ENCODE results near the gene SMOC2. TPM values are rescaled to one million over a fixed set of nuclear protein-coding genes. Genes with fewer than 3 reads are reported as not detected.

The SMOC2 gene
- polyA plus RNA-seq, 2 of the 4 experiments (the other 2 are of a cell fraction): not detected

DNA sequence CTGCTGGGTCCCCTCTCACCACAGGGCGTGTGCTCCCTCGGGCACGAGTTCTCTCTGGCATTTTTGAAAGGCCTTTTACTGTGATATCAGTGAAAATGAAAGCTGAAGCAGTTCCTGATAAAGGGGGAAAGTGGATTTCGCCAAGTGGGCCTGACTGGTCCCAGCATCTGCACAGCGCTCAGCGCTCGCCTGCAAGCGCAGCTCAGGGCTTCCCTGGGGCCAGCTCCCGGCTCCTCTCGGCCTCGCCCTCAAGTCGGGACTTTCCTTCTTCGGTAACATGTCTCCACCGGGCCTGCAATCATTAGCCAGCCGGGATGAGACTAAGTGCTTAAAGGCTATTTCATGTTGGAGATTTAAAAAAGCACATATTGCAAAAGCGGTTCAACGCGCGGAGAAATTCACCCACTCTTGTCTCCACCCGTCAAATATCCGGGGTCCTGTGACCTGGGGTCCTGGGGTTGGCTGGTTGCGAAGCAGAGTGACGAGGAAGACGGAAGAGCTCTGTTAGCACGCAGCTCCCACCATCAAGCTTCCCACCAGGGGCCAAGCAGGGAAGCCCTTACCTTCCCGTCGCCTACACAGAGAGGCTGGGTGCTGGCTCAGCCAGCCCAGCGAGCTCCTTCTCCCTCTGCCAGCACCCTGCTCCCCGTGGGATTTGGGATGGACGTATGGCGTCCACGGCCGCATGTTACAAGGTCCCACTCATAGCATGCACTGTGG, 114.1 kb downstream of the SMOC2 start:
- Histone ChIP-seq H3K27ac (no peak overlapping the region), H3K4me3 (no peak overlapping the region), H3K4me2 (no peak overlapping the region), H3K9me3 (no peaks in the 10 kb centered on the region), H3K4me1 (no peaks in the 10 kb centered on the region)
- 69% methylated on average over 28 of the region's 33 CpGs for WGBS (ENCODE audit: missing lambda C conversion rate)
- ATAC-seq: no peak
- no peak for DNase-seq (ENCODE audit: low read depth in 1 of 2, low spot score in 1 of 2)
- no peak for FAIRE-seq
- CTCF ChIA-PET: no interaction called here
- TF ChIP-seq POLR2AphosphoS2 (conservative IDR thresholded peaks at IDR 0.05; ENCODE audit: low read length) (no peak), RNF2 (IDR thresholded peaks at IDR 0.05; ENCODE audit: borderline replicate concordance, low read depth) (no peak), EP300 (IDR thresholded peaks at IDR 0.05) (no peak), HEYL (CRISPR knock-in tag; IDR thresholded peaks at IDR 0.05) (no peak), CEBPB (IDR thresholded peaks at IDR 0.05) (no peak), ESRRA (IDR thresholded peaks at IDR 0.05; ENCODE audit: borderline replicate concordance, low read length) (no peak), RFX5 (IDR thresholded peaks at IDR 0.05) (no peak), FOSB (CRISPR knock-in tag; IDR thresholded peaks at IDR 0.05) (no peak), HOXB13 (CRISPR knock-in tag; IDR thresholded peaks at IDR 0.05; ENCODE audit: low read depth) (no peak), JUN (IDR thresholded peaks at IDR 0.05) (no peak), FOSL2 (IDR thresholded peaks at IDR 0.05) (no peak), FOSL2 (CRISPR knock-in tag; IDR thresholded peaks at IDR 0.05) (no peak), FOXS1 (CRISPR knock-in tag; IDR thresholded peaks at IDR 0.05) (no peak), JUNB (IDR thresholded peaks at IDR 0.05) (no peak), RCOR1 (IDR thresholded peaks at IDR 0.05; ENCODE audit: low read depth, low read length) (no peak), BHLHE40 (IDR thresholded peaks at IDR 0.05; ENCODE audit: low read depth, low read length) (no peak)
- TF ChIP-seq, protein P1, sequence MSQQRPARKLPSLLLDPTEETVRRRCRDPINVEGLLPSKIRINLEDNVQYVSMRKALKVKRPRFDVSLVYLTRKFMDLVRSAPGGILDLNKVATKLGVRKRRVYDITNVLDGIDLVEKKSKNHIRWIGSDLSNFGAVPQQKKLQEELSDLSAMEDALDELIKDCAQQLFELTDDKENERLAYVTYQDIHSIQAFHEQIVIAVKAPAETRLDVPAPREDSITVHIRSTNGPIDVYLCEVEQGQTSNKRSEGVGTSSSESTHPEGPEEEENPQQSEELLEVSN (IDR thresholded peaks at IDR 0.05; ENCODE audit: borderline replicate concordance, low read depth): no peak
- TF ChIP-seq, protein P2, sequence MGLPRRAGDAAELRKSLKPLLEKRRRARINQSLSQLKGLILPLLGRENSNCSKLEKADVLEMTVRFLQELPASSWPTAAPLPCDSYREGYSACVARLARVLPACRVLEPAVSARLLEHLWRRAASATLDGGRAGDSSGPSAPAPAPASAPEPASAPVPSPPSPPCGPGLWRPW (IDR thresholded peaks at IDR 0.05): no peak
- TF ChIP-seq, protein P3, sequence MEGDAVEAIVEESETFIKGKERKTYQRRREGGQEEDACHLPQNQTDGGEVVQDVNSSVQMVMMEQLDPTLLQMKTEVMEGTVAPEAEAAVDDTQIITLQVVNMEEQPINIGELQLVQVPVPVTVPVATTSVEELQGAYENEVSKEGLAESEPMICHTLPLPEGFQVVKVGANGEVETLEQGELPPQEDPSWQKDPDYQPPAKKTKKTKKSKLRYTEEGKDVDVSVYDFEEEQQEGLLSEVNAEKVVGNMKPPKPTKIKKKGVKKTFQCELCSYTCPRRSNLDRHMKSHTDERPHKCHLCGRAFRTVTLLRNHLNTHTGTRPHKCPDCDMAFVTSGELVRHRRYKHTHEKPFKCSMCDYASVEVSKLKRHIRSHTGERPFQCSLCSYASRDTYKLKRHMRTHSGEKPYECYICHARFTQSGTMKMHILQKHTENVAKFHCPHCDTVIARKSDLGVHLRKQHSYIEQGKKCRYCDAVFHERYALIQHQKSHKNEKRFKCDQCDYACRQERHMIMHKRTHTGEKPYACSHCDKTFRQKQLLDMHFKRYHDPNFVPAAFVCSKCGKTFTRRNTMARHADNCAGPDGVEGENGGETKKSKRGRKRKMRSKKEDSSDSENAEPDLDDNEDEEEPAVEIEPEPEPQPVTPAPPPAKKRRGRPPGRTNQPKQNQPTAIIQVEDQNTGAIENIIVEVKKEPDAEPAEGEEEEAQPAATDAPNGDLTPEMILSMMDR (IDR thresholded peaks at IDR 0.05): no peak
- TF ChIP-seq, protein P4, sequence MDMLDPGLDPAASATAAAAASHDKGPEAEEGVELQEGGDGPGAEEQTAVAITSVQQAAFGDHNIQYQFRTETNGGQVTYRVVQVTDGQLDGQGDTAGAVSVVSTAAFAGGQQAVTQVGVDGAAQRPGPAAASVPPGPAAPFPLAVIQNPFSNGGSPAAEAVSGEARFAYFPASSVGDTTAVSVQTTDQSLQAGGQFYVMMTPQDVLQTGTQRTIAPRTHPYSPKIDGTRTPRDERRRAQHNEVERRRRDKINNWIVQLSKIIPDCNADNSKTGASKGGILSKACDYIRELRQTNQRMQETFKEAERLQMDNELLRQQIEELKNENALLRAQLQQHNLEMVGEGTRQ (IDR thresholded peaks at IDR 0.05): no peak
- TF ChIP-seq, protein P5, sequence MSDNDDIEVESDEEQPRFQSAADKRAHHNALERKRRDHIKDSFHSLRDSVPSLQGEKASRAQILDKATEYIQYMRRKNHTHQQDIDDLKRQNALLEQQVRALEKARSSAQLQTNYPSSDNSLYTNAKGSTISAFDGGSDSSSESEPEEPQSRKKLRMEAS (IDR thresholded peaks at IDR 0.05): no peak
- POLR2A ChIA-PET: no interaction called here

DNA sequence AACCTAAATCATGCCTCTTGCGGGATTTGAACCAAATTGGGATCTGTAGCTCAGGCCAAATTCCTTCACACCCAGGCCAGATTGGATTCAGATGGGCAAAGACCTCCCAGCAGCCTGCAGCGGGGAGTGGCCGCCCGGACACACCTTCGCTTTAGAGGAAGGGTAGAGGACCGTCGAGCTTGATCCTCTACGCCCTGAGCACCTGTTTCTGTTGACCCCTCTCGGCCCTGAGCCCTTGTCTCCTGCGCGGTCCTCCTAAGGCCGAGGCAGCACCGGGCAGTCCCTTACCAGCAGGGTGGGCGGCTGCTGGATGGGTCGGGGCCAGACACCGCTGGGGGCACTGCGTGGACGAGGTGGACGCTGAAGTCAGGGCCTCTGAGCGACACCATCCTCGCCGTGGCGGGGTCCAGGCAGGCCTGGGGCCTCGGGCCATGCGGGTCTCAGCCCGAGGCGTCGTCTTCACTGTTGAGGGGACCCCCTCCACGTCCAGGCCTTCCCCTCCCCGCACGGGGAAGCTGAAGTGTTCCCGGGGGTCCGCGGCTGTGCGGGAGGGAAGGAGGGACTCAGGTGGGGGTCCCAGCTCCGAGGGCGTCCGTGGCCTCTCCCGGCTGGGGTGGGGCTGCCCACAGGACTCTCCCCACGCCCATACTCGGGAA, 114.8 kb downstream of the SMOC2 start:
- no CpG with 5 or more reads among the region's 41 CpGs for WGBS (ENCODE audit: missing lambda C conversion rate)
- FAIRE-seq: no peak

More for the DNA sequence above, 114.8 kb downstream of the SMOC2 start:
- TF ChIP-seq HOXB13 (CRISPR knock-in tag; IDR thresholded peaks at IDR 0.05; ENCODE audit: low read depth): no peak
- no peaks in the 10 kb centered on the region for H3K9me3 ChIP-seq
- H3K4me2 ChIP-seq: no peak overlapping the region
- no peak overlapping the region for H3K27ac ChIP-seq
- POLR2A ChIA-PET: no interaction called here
- CTCF ChIA-PET: no interaction called here
- no peak overlapping the region for H3K4me3 ChIP-seq
- ATAC-seq (no peak), DNase-seq (ENCODE audit: low read depth in 1 of 2, low spot score in 1 of 2) (no peak)
- H3K4me1 ChIP-seq: no peaks in the 10 kb centered on the region

Data from A549 (cell line).